AG09309 (cell line): ENCODE results near the gene CCDC102B.

ENCODE experiments used
- DNase-seq: peaks from one replicate; pipeline ENCODE4 v3.0.0-alpha.2; 2010; ENCODE audit warnings: low read depth
- H3K4me3 ChIP-seq: 2 replicates; pipeline ENCODE4 v1.5.1; 2011; ENCODE audit warnings: mild to moderate bottlenecking, low read depth, low read length, moderate library complexity; ENCODE audit not compliant: control insufficient read depth
- CTCF ChIP-seq: IDR thresholded peaks from 2 replicates; pipeline ENCODE4 v1.5.1; 2011; ENCODE audit warnings: mild to moderate bottlenecking, low read depth, low read length, inconsistent platforms; ENCODE audit not compliant: insufficient read depth, control insufficient read depth; ENCODE audit errors: missing control alignments

Gene CCDC102B

GRCh38 chr18:68887410-68887809, 89.5 kb downstream of the CCDC102B start:
- no peak for DNase-seq
- TF ChIP-seq CTCF, result no peak
- H3K4me3 ChIP-seq, result no peak overlapping the region

GRCh38 chr18:68893354-68893753, 95.5 kb downstream of the CCDC102B start:
- no peak for DNase-seq
- H3K4me3 ChIP-seq, result no peak overlapping the region
- TF ChIP-seq CTCF, result no peak

GRCh38 chr18:68897286-68897685, 99.4 kb downstream of the CCDC102B start:
- no peak overlapping the region for H3K4me3 ChIP-seq
- TF ChIP-seq CTCF, result no peak
- DNase-seq, result no peak

- H3K4me3 ChIP-seq, result no peak overlapping the region
- TF ChIP-seq CTCF, result no peak
- no peak for DNase-seq
These were observed 111.7 kb downstream of the CCDC102B start for GRCh38 chr18:68909579-68909978.

GRCh38 chr18:68915061-68915460, 117.2 kb downstream of the CCDC102B start:
- TF ChIP-seq CTCF, result no peak
- no peak for DNase-seq
- no peak overlapping the region for H3K4me3 ChIP-seq

GRCh38 chr18:68916734-68917133, 118.9 kb downstream of the CCDC102B start:
- DNase-seq, result no peak

More at GRCh38 chr18:68916734-68917133, 118.9 kb downstream of the CCDC102B start:
- TF ChIP-seq CTCF, result no peak
- no peak overlapping the region for H3K4me3 ChIP-seq
